ENCODE results near the gene EGFL7. TPM values are rescaled to one million over a fixed set of nuclear protein-coding genes. Genes with fewer than 3 reads are reported as not detected.

Gene EGFL7
- total and polyA plus RNA-seq, 10 of the 15 experiments (the other 5 are each of a cell fraction or from before 2014, with no cell fraction given): 0.06 to 0.46 (median 0.19) TPM; not detected in 5

- POLR2A ChIA-PET: interaction anchor here (0.9 kb wide), 1 partner anchor 59 kb away, joined by 3 read pairs; no protein-coding TSS in a partner anchor
- no peak overlapping the region for H3K9ac ChIP-seq (ENCODE audit: control insufficient read depth, insufficient read depth, low read length)
Measured at GRCh38 chr9:136616948-136617695, 45.6 kb upstream of the EGFL7 start.

More at GRCh38 chr9:136616948-136617695, 45.6 kb upstream of the EGFL7 start:
- DNase-seq (ENCODE audit: low read depth, low spot score) (no peak), ATAC-seq (no peak), FAIRE-seq (no peak)
- in situ Hi-C loops (cut with MboI) (no loop called here), intact Hi-C loops (cut with micrococcal nuclease; ENCODE audit: unreplicated experiment) (no loop called here)
- RAD21 ChIA-PET (ENCODE audit: unreplicated experiment): interaction anchor here (2.3 kb wide), 1 partner anchor 78 kb away, joined by 7 read pairs; no protein-coding TSS in a partner anchor
- Histone ChIP-seq H3K4me2 (ENCODE audit: control insufficient read depth, insufficient read depth) (no peak overlapping the region), H2AFZ (ENCODE audit: control insufficient read depth, low read depth, low read length) (no peak overlapping the region), H3K9me3 (replicated peaks; ENCODE audit: control insufficient read depth, insufficient read depth, low read length) (no peaks in the 10 kb centered on the region), H3K4me1 (ENCODE audit: control insufficient read depth, insufficient read depth, low read length) (peaks cover 22% of the 10 kb centered on the region), H3K79me2 (ENCODE audit: control insufficient read depth, insufficient read depth, low read length) (no peaks in the 10 kb centered on the region), H3K27ac (ENCODE audit: control insufficient read depth, insufficient read depth) (no peak overlapping the region), H3K4me3 (no peak overlapping the region), H4K20me1 (ENCODE audit: control insufficient read depth, insufficient read depth) (no peaks in the 10 kb centered on the region), H3K27me3 (replicated peaks in 1 of 2; ENCODE audit: control insufficient read depth in 2 of 2, insufficient read depth in 2 of 2, low read length in 1 of 2) (no peaks in the 10 kb centered on the region), H3K36me3 (ENCODE audit: control insufficient read depth in 2 of 2, insufficient read depth in 2 of 2, low read length in 1 of 2) (no peaks in the 10 kb centered on the region)
- SMC1A ChIA-PET (ENCODE audit: uncharacterized antibody, unreplicated experiment): interaction anchor here (1.0 to 1.1 kb wide), 2 partner anchors 65 to 79 kb away, joined by 3 read pairs; no protein-coding TSS in a partner anchor
- no TSS peak for BruUV-seq (replicated peaks)
- TF ChIP-seq, protein P1, sequence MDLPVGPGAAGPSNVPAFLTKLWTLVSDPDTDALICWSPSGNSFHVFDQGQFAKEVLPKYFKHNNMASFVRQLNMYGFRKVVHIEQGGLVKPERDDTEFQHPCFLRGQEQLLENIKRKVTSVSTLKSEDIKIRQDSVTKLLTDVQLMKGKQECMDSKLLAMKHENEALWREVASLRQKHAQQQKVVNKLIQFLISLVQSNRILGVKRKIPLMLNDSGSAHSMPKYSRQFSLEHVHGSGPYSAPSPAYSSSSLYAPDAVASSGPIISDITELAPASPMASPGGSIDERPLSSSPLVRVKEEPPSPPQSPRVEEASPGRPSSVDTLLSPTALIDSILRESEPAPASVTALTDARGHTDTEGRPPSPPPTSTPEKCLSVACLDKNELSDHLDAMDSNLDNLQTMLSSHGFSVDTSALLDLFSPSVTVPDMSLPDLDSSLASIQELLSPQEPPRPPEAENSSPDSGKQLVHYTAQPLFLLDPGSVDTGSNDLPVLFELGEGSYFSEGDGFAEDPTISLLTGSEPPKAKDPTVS (IDR thresholded peaks at IDR 0.05; ENCODE audit: low read depth, low read length): no peak
- TF ChIP-seq, protein P2, sequence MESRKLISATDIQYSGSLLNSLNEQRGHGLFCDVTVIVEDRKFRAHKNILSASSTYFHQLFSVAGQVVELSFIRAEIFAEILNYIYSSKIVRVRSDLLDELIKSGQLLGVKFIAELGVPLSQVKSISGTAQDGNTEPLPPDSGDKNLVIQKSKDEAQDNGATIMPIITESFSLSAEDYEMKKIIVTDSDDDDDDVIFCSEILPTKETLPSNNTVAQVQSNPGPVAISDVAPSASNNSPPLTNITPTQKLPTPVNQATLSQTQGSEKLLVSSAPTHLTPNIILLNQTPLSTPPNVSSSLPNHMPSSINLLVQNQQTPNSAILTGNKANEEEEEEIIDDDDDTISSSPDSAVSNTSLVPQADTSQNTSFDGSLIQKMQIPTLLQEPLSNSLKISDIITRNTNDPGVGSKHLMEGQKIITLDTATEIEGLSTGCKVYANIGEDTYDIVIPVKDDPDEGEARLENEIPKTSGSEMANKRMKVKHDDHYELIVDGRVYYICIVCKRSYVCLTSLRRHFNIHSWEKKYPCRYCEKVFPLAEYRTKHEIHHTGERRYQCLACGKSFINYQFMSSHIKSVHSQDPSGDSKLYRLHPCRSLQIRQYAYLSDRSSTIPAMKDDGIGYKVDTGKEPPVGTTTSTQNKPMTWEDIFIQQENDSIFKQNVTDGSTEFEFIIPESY (IDR thresholded peaks at IDR 0.05): 0 out of 2 replicates have a peak, but pooled peaks have one; percentile 36
- 46% methylated on average over 21 of the region's 22 CpGs for WGBS (ENCODE audit: insufficient coverage, insufficient replicate concordance, low lambda C conversion rate, missing lambda C conversion rate)
- CTCF ChIA-PET: interaction anchor here (1.0 to 1.7 kb wide), 2 partner anchors 45 to 78 kb away, joined by 3 read pairs; no protein-coding TSS in a partner anchor

All from GM12878 (cell line).